ENCODE data around the gene PRSS21. TPM values are rescaled to one million over a fixed set of nuclear protein-coding genes. Genes with fewer than 3 reads are reported as not detected.

The PRSS21 gene
- total RNA-seq, 1 donor from 2014 or later = not detected

- Histone ChIP-seq H3K27me3 (no peaks in the 10 kb centered on the region), H3K4me1 (no peaks in the 10 kb centered on the region), H3K36me3 (no peaks in the 10 kb centered on the region), H3K9me3 (no peaks in the 10 kb centered on the region), H3K27ac (no peak overlapping the region), H3K4me3 (no peak overlapping the region)
- no peak for TF ChIP-seq CTCF (IDR thresholded peaks at IDR 0.05)
- DNase-seq (ENCODE audit: low spot score in 2 of 2) = no peak
- intact Hi-C loops (cut with DNase I) = loop anchor here (5.0 kb wide), 2 partner anchors 46 to 89 kb away; partner anchors contain the start of genes ELOB and FLYWCH1
Observed at GRCh38 chr16:2866431-2866830, 49.4 kb downstream of the PRSS21 start.

- DNase-seq (ENCODE audit: low spot score in 2 of 2) = no peak
- Histone ChIP-seq H3K27me3 (no peaks in the 10 kb centered on the region), H3K27ac (peak overlapping the region; percentile 87 to 93), H3K36me3 (no peaks in the 10 kb centered on the region), H3K9me3 (no peaks in the 10 kb centered on the region), H3K4me1 (no peaks in the 10 kb centered on the region), H3K4me3 (peak overlapping the region; percentile 67 to 77)
- intact Hi-C loops (cut with DNase I) = loop anchor here (5.0 kb wide), 2 partner anchors 45 to 90 kb away; partner anchors contain the start of genes ELOB and FLYWCH1
- no peak for TF ChIP-seq CTCF (IDR thresholded peaks at IDR 0.05)
Observed at GRCh38 chr16:2867661-2867986, 50.6 kb downstream of the PRSS21 start.

- Histone ChIP-seq H3K4me1 (no peaks in the 10 kb centered on the region), H3K4me3 (peak overlapping the region; percentile 67 to 77), H3K27ac (peak overlapping the region; percentile 87 to 93), H3K27me3 (no peaks in the 10 kb centered on the region), H3K36me3 (no peaks in the 10 kb centered on the region), H3K9me3 (no peaks in the 10 kb centered on the region)
- intact Hi-C loops (cut with DNase I) = loop anchor here (1.0 to 5.0 kb wide), 7 partner anchors 14 to 195 kb away; partner anchors contain the start of genes ELOB, FLYWCH1 and SRRM2
- TF ChIP-seq CTCF (IDR thresholded peaks at IDR 0.05) = peak; percentile 94 to 98 (median 94)
- peak; percentile 82 to 98 for DNase-seq (ENCODE audit: low spot score in 2 of 2)
Observed at GRCh38 chr16:2867987-2868789, 51.2 kb downstream of the PRSS21 start.

Other genes starting within 250 kb of the PRSS21 start
- 10.5 TPM for gene KCTD5, start 134.7 kb upstream of the PRSS21 start, total RNA-seq
- gene PRSS27, start 97.0 kb upstream of the PRSS21 start, total RNA-seq = not detected
- 359 TPM for gene SRRM2, start 64.6 kb upstream of the PRSS21 start, total RNA-seq
- gene ELOB, start 40.0 kb upstream of the PRSS21 start, total RNA-seq = 1,184 TPM
- gene PRSS33, start 29.7 kb upstream of the PRSS21 start, total RNA-seq = 15.4 TPM
- not detected for gene PRSS41, start 18.8 kb upstream of the PRSS21 start, total RNA-seq
- gene ZG16B, start 13.1 kb downstream of the PRSS21 start, total RNA-seq = not detected
- gene PRSS22, start 40.9 kb downstream of the PRSS21 start, total RNA-seq = not detected
- 109 TPM for gene FLYWCH2, start 66.0 kb downstream of the PRSS21 start, total RNA-seq
- 74.3 TPM for gene FLYWCH1, start 94.7 kb downstream of the PRSS21 start, total RNA-seq
- gene KREMEN2, start 147.0 kb downstream of the PRSS21 start, total RNA-seq = not detected
- 9.2 TPM for gene PAQR4, start 152.1 kb downstream of the PRSS21 start, total RNA-seq
- not detected for gene PKMYT1, start 163.2 kb downstream of the PRSS21 start, total RNA-seq
- gene CLDN9, start 195.7 kb downstream of the PRSS21 start, total RNA-seq = not detected
- not detected for gene CLDN6, start 200.9 kb downstream of the PRSS21 start, total RNA-seq
- 914 TPM for gene TNFRSF12A, start 203.1 kb downstream of the PRSS21 start, total RNA-seq
- 50.8 TPM for gene HCFC1R1, start 206.7 kb downstream of the PRSS21 start, total RNA-seq
- 32.6 TPM for gene THOC6, start 206.8 kb downstream of the PRSS21 start, total RNA-seq
- not detected for gene BICDL2, start 219.7 kb downstream of the PRSS21 start, total RNA-seq
- gene MMP25, start 229.3 kb downstream of the PRSS21 start, total RNA-seq = 0.21 TPM
- gene IL32, start 248.4 kb downstream of the PRSS21 start, total RNA-seq = 139 TPM

All from ascending aorta (tissue), 2 donors.